ENCODE results near the gene TRIM27.
"Not testable (repeated sequence)": the region's sequence is repeated elsewhere in the genome, so short reads cannot be mapped to it uniquely, and the experiment has no call there.

The TRIM27 gene, protein sequence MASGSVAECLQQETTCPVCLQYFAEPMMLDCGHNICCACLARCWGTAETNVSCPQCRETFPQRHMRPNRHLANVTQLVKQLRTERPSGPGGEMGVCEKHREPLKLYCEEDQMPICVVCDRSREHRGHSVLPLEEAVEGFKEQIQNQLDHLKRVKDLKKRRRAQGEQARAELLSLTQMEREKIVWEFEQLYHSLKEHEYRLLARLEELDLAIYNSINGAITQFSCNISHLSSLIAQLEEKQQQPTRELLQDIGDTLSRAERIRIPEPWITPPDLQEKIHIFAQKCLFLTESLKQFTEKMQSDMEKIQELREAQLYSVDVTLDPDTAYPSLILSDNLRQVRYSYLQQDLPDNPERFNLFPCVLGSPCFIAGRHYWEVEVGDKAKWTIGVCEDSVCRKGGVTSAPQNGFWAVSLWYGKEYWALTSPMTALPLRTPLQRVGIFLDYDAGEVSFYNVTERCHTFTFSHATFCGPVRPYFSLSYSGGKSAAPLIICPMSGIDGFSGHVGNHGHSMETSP

DNA sequence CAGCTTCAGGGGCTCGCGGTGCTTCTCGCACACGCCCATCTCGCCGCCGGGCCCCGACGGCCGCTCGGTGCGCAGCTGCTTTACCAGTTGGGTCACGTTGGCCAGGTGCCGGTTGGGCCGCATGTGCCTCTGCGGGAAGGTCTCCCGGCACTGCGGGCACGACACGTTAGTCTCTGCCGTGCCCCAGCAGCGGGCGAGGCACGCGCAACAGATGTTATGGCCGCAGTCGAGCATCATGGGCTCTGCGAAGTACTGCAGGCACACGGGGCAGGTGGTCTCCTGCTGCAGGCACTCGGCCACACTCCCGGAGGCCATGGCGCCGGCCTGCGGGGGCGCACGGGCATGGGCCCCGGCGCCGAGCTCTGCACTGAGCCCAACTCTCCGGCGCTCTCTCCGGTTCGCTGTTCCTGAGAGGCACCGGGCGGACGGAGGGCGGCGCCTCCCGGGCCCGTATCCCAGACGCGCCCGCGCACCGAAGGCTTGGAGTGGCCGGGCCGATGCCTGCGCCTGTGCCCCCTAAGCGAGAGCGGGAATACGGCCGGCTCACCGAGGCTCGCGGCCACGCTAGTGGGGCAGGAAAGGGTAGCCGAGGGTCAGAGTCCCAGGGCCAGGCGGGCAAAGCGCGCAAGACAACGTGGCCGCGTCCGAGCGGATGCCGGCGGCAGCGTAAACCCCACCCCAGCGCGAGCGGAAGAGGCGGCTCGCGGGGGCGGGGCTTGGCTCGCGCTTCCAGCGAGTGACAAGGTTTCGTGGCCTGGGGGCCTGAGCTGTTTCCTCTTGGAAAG is at the start of gene TRIM27:
Gene TRIM27 (minus strand): TSS at position 668 of the 785 bp plus-strand sequence. CDS start 353 bp downstream, at position 315.
- Histone ChIP-seq H3K9me3 (no peaks in the 10 kb centered on the region), H3K4me1 (peaks cover 45% of the 10 kb centered on the region), H3K9ac (peak within 1 kb of the TSS; percentile 99), H3K4me2 (peak within 1 kb of the TSS; percentile 80), H3K4me3 (peak within 1 kb of the TSS; percentile 99), H4K20me1 (peaks cover 39% of the 10 kb centered on the region), H3K27ac (peak within 1 kb of the TSS; percentile 99), H3K27me3 (no peaks in the 10 kb centered on the region), H3K36me3 (peaks cover 37% of the 10 kb centered on the region)
- no peak for TF ChIP-seq Cebpa-rat (IDR thresholded peaks at IDR 0.05)

DNA sequence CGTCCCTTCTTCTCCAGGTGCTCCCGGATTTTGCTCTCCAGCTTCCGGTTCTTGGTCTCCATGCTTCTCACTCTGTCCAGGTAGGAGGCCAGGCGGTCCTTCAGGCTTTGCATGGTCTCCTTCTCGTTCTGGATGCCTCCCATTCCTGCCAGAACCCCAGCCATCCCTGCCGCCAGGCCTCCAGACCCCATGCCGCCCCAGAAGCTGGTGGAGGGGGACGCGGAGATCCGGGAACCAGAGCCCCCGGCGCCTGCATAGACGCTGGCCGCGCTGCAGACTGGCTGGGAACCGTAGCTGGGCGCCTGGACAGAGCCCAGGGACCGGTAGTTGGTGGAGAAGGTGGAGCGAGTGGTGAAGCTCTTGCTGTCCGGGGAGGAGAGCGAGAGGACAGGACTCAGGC is 46.3 kb upstream of the TRIM27 start:
- peaks cover 36% of the 10 kb centered on the region for H3K9me3 ChIP-seq
- not testable (repeated sequence) for H3K4me1 ChIP-seq, H3K27me3 ChIP-seq, H3K4me3 ChIP-seq, H4K20me1 ChIP-seq, H3K27ac ChIP-seq, H3K4me2 ChIP-seq, H3K9ac ChIP-seq, H3K36me3 ChIP-seq

DNA sequence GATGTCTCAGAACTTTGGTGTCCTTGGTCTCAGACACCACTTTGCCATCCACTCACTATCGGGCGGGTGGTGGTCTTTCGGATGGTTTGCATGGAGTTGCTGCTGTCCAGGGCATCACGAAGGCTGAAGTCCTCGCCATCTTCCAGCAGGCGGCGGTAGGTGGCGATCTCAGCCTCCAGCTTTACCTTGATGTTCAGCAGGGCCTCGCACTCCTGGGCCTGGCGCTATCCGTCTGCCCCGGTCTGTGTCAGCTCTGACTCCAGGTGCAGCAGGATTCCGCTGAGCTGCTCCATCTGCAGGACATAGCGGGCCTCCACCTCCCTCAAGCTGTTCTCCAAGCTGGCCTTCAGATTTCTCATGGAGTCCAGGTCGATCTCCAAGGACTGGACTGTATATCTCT is 45.3 kb upstream of the TRIM27 start:
- Histone ChIP-seq H4K20me1 (no peaks in the 10 kb centered on the region), H3K4me1 (no peaks in the 10 kb centered on the region), H3K9me3 (peaks cover 36% of the 10 kb centered on the region), H3K27me3 (no peaks in the 10 kb centered on the region), H3K4me3 (no peak overlapping the region), H3K27ac (no peak overlapping the region), H3K36me3 (no peaks in the 10 kb centered on the region), H3K4me2 (no peak overlapping the region), H3K9ac (no peak overlapping the region)
- no peak for TF ChIP-seq Cebpa-rat (IDR thresholded peaks at IDR 0.05)

DNA sequence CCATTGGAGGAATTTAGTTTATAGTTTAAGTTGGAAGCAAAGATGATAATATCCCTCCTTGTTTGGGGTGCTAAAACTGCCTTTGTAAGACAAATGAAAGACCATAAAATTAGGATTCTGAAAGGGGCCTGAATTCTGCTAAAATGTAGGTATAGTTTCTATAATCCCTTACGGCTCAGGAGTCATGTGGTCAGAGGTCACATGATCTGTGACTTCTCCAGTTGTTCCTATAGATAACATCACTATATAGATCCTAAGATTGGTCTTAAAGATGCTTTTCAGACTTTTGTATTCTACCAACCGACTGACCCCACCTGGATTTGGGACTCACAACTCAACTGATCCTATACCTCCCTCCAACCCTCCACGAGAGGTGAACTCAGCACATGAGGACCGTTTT is 44.7 kb upstream of the TRIM27 start:
- peaks cover 36% of the 10 kb centered on the region for H3K9me3 ChIP-seq

DNA sequence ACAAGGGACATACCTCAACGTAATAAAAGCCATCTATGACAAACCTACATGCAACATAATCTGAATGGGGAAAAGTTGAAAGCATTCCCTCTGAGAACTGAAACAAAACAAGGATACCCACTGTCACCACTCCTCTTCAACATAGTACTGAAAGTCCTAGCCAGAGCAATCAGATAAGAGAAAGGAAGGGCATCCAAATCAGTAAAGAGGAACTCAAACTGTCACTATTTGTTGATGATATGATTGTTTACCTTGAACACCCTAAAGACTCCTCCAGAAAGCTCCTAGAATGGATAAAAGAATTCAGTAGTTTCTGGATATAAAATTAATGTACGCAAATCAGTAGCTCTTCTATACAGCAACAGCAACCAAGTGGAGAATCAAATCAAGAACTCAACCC is 41.9 kb upstream of the TRIM27 start:
- Histone ChIP-seq H3K36me3 (no peaks in the 10 kb centered on the region), H3K27me3 (no peaks in the 10 kb centered on the region), H3K4me1 (no peaks in the 10 kb centered on the region), H3K27ac (no peak overlapping the region), H3K9me3 (peaks cover 45% of the 10 kb centered on the region), H3K4me2 (no peak overlapping the region), H3K9ac (no peak overlapping the region), H4K20me1 (no peaks in the 10 kb centered on the region), H3K4me3 (no peak overlapping the region)
- no peak for TF ChIP-seq Cebpa-rat (IDR thresholded peaks at IDR 0.05)

More for the DNA sequence above, 44.7 kb upstream of the TRIM27 start:
- Histone ChIP-seq H4K20me1 (no peaks in the 10 kb centered on the region), H3K36me3 (no peaks in the 10 kb centered on the region), H3K27ac (no peak overlapping the region), H3K27me3 (no peaks in the 10 kb centered on the region), H3K4me3 (no peak overlapping the region), H3K4me2 (no peak overlapping the region), H3K9ac (no peak overlapping the region), H3K4me1 (no peaks in the 10 kb centered on the region)
- TF ChIP-seq Cebpa-rat (IDR thresholded peaks at IDR 0.05): no peak

DNA sequence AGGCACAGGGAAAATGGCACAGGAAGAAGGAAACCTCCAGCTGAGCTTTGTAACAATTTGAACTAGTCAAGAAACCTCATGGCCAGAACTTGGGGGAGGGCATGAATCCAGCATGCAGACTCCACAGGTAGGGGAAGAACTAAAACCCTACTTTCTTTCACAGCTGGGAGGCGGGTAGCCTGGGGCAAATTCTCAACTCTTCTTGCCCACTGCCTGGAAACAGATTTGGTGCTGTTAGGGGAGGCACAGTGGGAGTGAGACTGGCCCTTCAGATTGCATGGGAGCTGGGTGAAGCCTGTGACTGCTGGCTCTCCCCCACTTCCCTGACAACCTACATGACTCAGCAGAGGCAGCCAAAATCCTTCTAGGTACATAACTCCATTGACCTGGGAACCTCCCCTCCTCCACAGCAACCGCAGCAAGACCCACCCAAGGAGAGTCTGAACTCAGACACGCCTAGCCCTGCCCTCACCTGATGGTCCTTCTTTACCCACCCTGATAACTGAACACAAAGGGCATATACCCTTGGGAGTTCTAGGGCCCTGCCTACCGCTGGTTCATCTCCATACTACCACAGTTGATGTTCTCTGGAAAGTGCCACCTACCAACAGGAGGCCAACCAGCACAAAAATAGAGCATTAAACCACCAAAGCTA is 37.2 kb upstream of the TRIM27 start:
- no peak overlapping the region for H3K27ac ChIP-seq
- no peak for TF ChIP-seq Cebpa-rat (IDR thresholded peaks at IDR 0.05)
- H3K9me3 ChIP-seq: peaks cover 18% of the 10 kb centered on the region
- H3K9ac ChIP-seq: no peak overlapping the region
- H3K27me3 ChIP-seq: no peaks in the 10 kb centered on the region
- H4K20me1 ChIP-seq: no peaks in the 10 kb centered on the region
- no peaks in the 10 kb centered on the region for H3K4me1 ChIP-seq
- H3K4me3 ChIP-seq: no peak overlapping the region
- no peak overlapping the region for H3K4me2 ChIP-seq
- no peaks in the 10 kb centered on the region for H3K36me3 ChIP-seq

DNA sequence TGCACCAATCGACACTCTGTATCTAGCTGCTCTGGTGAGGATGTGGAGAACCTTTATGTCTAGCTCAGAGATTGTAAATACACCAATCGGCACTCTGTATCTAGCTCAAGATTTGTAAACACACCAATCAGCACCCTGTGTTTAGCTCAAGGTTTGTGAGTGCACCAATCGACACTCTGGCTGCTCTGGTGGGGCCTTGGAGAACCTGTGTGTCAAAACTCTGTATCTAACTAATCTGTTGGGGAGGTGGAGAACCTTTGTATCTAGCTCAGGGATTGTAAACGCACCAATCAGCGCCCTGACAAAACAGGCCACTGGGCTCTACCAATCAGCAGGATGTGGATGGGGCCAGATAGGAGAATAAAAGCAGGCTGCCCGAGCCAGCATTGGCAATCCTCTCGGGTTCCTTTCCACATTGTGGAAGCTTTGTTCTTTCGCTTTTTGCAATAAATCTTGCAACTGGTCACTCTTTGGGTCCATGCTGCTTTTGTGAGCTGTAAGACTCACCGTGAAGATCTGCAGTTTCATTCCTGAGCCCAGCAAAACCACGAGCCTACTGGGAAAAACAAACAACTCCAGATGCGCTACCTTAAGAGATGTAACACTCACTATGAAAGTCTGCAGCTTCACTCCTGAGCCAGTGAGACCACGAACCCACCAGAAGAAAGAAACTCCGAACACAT is 34.9 kb upstream of the TRIM27 start:
- H4K20me1 ChIP-seq, H3K9ac ChIP-seq, H3K36me3 ChIP-seq, H3K4me1 ChIP-seq, H3K27ac ChIP-seq, H3K4me3 ChIP-seq, H3K27me3 ChIP-seq, H3K4me2 ChIP-seq: not testable (repeated sequence)
- H3K9me3 ChIP-seq: peaks cover 24% of the 10 kb centered on the region

DNA sequence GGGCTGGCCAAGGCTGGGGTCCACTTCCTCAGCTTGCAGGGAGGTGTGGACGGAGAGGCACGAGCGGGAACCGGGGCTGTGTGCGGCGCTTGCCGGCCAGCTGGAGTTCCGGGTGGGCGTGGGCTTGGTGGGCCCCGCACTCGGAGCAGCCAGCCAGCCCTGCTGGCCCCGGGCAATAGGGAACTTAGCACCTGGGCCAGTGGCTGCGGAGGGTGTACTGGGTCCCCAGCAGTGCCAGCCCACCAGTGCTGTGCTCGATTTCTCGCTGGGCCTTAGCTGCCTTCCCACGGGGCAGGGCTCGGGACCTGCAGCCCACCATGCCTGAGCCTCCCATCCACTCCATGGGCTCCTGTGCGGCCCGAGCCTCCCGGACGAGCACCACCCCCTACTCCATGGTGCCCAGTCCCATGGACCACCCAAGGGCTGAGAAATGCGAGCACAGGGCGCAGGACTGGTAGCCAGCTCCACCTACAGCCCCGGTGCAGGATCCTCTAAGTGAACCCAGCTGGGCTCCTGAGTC is 34.1 kb upstream of the TRIM27 start:
- not testable (repeated sequence) for H3K4me2 ChIP-seq, H3K4me1 ChIP-seq, H3K27ac ChIP-seq, H3K4me3 ChIP-seq, H3K36me3 ChIP-seq, H3K9ac ChIP-seq, H4K20me1 ChIP-seq
- Histone ChIP-seq H3K9me3 (peaks cover 27% of the 10 kb centered on the region), H3K27me3 (peaks cover 15% of the 10 kb centered on the region)

DNA sequence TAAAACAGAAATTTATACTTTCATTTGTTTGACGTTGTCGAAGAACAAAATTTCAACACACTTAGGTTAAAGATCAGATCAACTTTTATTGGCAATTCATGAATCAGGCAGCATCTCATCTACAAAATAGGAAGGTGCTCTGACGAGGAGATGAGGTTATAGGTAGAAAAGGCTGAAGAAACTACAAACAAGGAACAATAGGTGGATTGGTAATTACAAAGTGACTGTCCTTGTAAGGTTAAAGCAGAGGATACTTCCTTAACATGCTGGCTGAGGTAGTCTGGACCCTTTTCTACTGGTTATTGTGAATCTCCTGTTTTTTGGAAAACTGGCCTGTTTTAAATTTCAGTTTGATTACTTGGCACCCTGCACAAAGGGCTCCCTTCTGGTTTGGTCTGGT is 32.5 kb upstream of the TRIM27 start:
- peaks cover 26% of the 10 kb centered on the region for H3K27me3 ChIP-seq
- H3K9me3 ChIP-seq: peaks cover 24% of the 10 kb centered on the region
- H3K27ac ChIP-seq: no peak overlapping the region
- H4K20me1 ChIP-seq: no peaks in the 10 kb centered on the region
- no peak overlapping the region for H3K9ac ChIP-seq
- no peaks in the 10 kb centered on the region for H3K4me1 ChIP-seq
- H3K36me3 ChIP-seq: no peaks in the 10 kb centered on the region
- no peak overlapping the region for H3K4me2 ChIP-seq
- no peak for TF ChIP-seq Cebpa-rat (IDR thresholded peaks at IDR 0.05)
- no peak overlapping the region for H3K4me3 ChIP-seq
